ENCODE results near the gene CMBL. TPM values are rescaled to one million over a fixed set of nuclear protein-coding genes. Genes with fewer than 3 reads are reported as not detected.
A peak's percentile ranks its signal among the peaks of the same experiment; 100 is the strongest.
"Not testable (repeated sequence)": the region's sequence is repeated elsewhere in the genome, so short reads cannot be mapped to it uniquely, and the experiment has no call there.

The CMBL gene
- total RNA-seq, 1 donor from 2014 or later = 5.9 TPM

GRCh38 chr5:10352430-10353240 lies 44.9 kb upstream of the CMBL start:
- Histone ChIP-seq H3K27me3 (no peaks in the 10 kb centered on the region), H3K36me3 (no peaks in the 10 kb centered on the region), H3K4me1 (peaks cover 31% of the 10 kb centered on the region), H3K9me3 (no peaks in the 10 kb centered on the region), H3K4me3 (peak overlapping the region; percentile 86 to 91), H3K27ac (peak overlapping the region; percentile 98)
- intact Hi-C loops (cut with DNase I) = no loop called here
- DNase-seq (ENCODE audit: extremely low spot score in 2 of 2) = no peak
- TF ChIP-seq POLR2A (IDR thresholded peaks at IDR 0.05) = no peak
- no peak for TF ChIP-seq POLR2AphosphoS5 (IDR thresholded peaks at IDR 0.05; ENCODE audit: insufficient read depth in 1 of 2, low read depth in 1 of 2)
- no peak for TF ChIP-seq CTCF (IDR thresholded peaks at IDR 0.05)

GRCh38 chr5:10351919-10352318 lies 44.2 kb upstream of the CMBL start:
- H3K9me3 ChIP-seq = no peaks in the 10 kb centered on the region
- no peak overlapping the region for H3K27ac ChIP-seq
- peaks cover 27% of the 10 kb centered on the region for H3K4me1 ChIP-seq
- H3K4me3 ChIP-seq = no peak overlapping the region
- no peak for TF ChIP-seq POLR2A (IDR thresholded peaks at IDR 0.05)
- TF ChIP-seq CTCF (IDR thresholded peaks at IDR 0.05) = no peak
- no peak for TF ChIP-seq POLR2AphosphoS5 (IDR thresholded peaks at IDR 0.05; ENCODE audit: insufficient read depth in 1 of 2, low read depth in 1 of 2)
- no peak for DNase-seq (ENCODE audit: extremely low spot score in 2 of 2)
- H3K36me3 ChIP-seq = no peaks in the 10 kb centered on the region
- H3K27me3 ChIP-seq = no peaks in the 10 kb centered on the region
- intact Hi-C loops (cut with DNase I) = no loop called here

- Histone ChIP-seq H3K4me3 (no peak overlapping the region), H3K9me3 (no peaks in the 10 kb centered on the region), H3K27me3 (no peaks in the 10 kb centered on the region), H3K4me1 (peaks cover 23% of the 10 kb centered on the region), H3K27ac (no peak overlapping the region), H3K36me3 (no peaks in the 10 kb centered on the region)
- TF ChIP-seq CTCF (IDR thresholded peaks at IDR 0.05) (no peak), POLR2AphosphoS5 (IDR thresholded peaks at IDR 0.05; ENCODE audit: insufficient read depth in 1 of 2, low read depth in 1 of 2) (no peak), POLR2A (IDR thresholded peaks at IDR 0.05) (no peak)
- intact Hi-C loops (cut with DNase I) = no loop called here
- no peak for DNase-seq (ENCODE audit: extremely low spot score in 2 of 2)
Observed at GRCh38 chr5:10351199-10351905, 43.6 kb upstream of the CMBL start.

- intact Hi-C loops (cut with DNase I) = no loop called here
- peaks cover 7% of the 10 kb centered on the region for H3K4me1 ChIP-seq
- TF ChIP-seq POLR2A (IDR thresholded peaks at IDR 0.05) = no peak
- TF ChIP-seq CTCF (IDR thresholded peaks at IDR 0.05) = no peak
- no peak for TF ChIP-seq POLR2AphosphoS5 (IDR thresholded peaks at IDR 0.05; ENCODE audit: insufficient read depth in 1 of 2, low read depth in 1 of 2)
Observed at GRCh38 chr5:10348258-10348657, 40.6 kb upstream of the CMBL start.

GRCh38 chr5:10344461-10345106 lies 36.9 kb upstream of the CMBL start:
- H3K9me3 ChIP-seq; intact Hi-C loops (cut with DNase I); H3K36me3 ChIP-seq; H3K27me3 ChIP-seq; H3K4me3 ChIP-seq; H3K4me1 ChIP-seq; DNase-seq (ENCODE audit: extremely low spot score in 2 of 2); H3K27ac ChIP-seq: not testable (repeated sequence)

More at GRCh38 chr5:10348258-10348657, 40.6 kb upstream of the CMBL start:
- no peaks in the 10 kb centered on the region for H3K9me3 ChIP-seq
- H3K36me3 ChIP-seq = no peaks in the 10 kb centered on the region
- H3K4me3 ChIP-seq = no peak overlapping the region
- H3K27me3 ChIP-seq = no peaks in the 10 kb centered on the region
- H3K27ac ChIP-seq = no peak overlapping the region
- DNase-seq (ENCODE audit: extremely low spot score in 2 of 2) = no peak

Measured in vagina (tissue), 2 donors.